Neural progenitor cell (in vitro differentiated cells): ENCODE results near the gene RASGRP2.

Experiments used
- CTCF ChIP-seq: fragments of 200-600 bp; sonication (generic); IDR thresholded peaks from 2 replicates; pipeline ENCODE4 v1.5.1; 2017; ENCODE audit warnings: antibody characterized with exemption, mild to moderate bottlenecking
- EZH2 ChIP-seq: fragments of 200-600 bp; sonication (generic); IDR thresholded peaks from 2 replicates; pipeline ENCODE4 v1.6.1; 2017; ENCODE audit warnings: antibody characterized with exemption, mild to moderate bottlenecking, moderate library complexity

GRCh38 chr11:64722141-64723065 lies 21.5 kb downstream of the RASGRP2 start:
- TF ChIP-seq CTCF, result no peak
- no peak for TF ChIP-seq EZH2
